T-cell (primary cell): ENCODE results near the gene GNAS-AS1. TPM values are rescaled to one million over a fixed set of nuclear protein-coding genes. Genes with fewer than 3 reads are reported as not detected.
A peak's percentile ranks its signal among the peaks of the same experiment; 100 is the strongest.
"Not testable (repeated sequence)": the region's sequence is repeated elsewhere in the genome, so short reads cannot be mapped to it uniquely, and the experiment has no call there.

Experiments
- ATAC-seq, 4 experiments: fragments of 200-7000 bp in 3 of 4; fragments of 150-1000 bp in 1 of 4; cut with Tn5 transposase; replicated peaks in 1 of 4; 1 replicate in 3 of 4; 2 replicates in 1 of 4; pipeline ENCODE4 v1.10.0; 2021; ENCODE audit warnings: moderate library complexity in 3 of 4, mild to moderate bottlenecking in 2 of 4, moderate number of reproducible peaks in 1 of 4
- CTCF ChIA-PET, 2 donors: fragments of 300-600 bp; sonication (Branson Sonifier 250); formaldehyde crosslinking; loops; one replicate each; lab custom pipeline; 2022; ENCODE audit warnings: antibody characterized with exemption in 2 of 2; lab: Charles Lee
- POLR2A ChIA-PET, 2 donors: fragments of 300-600 bp; sonication (Branson Sonifier 250); formaldehyde crosslinking; loops; one replicate each; lab custom pipeline; 2022; ENCODE audit warnings: antibody characterized with exemption in 2 of 2; lab: Charles Lee
- DNase-seq, 35 experiments: peaks; one replicate each; pipeline versions ENCODE4 v3.0.0 to v3.0.0-alpha.2; 2013 to 2023
- H3K27ac ChIP-seq: one replicate; pipeline ENCODE4 v1.5.1; 2013; ENCODE audit warnings: low read length
- H3K27me3 ChIP-seq, 2 experiments: replicated peaks in 1 of 2; 1 replicate in 1 of 2; 2 replicates in 1 of 2; pipeline versions ENCODE4 v1.6.1 to v1.7.0; 2013; ENCODE audit warnings: low read length in 1 of 2, mixed read lengths in 1 of 2; ENCODE audit not compliant: control insufficient read depth in 2 of 2, insufficient read depth in 2 of 2; ENCODE audit errors: extremely low read depth in 1 of 2
- H3K36me3 ChIP-seq, 2 donors: 1 replicate in 1 of 2; 2 replicates in 1 of 2; pipeline versions ENCODE4 v1.6.1 to v1.7.0; 2013; ENCODE audit warnings: low read length in 1 of 2; ENCODE audit not compliant: control insufficient read depth in 2 of 2, insufficient read depth in 1 of 2; ENCODE audit errors: extremely low read depth in 1 of 2
- H3K4me1 ChIP-seq, 2 experiments: 1 replicate in 1 of 2; 2 replicates in 1 of 2; pipeline versions ENCODE4 v1.6.1 to v1.7.0; 2013; ENCODE audit warnings: low read length in 2 of 2, mixed read lengths in 1 of 2; ENCODE audit not compliant: insufficient read depth in 2 of 2, control insufficient read depth in 1 of 2; ENCODE audit errors: extremely low read depth in 1 of 2
- H3K4me3 ChIP-seq, 2 donors: 1 replicate in 1 of 2; 2 replicates in 1 of 2; pipeline versions ENCODE4 v1.5.1 to v1.7.0; 2013; ENCODE audit warnings: mild to moderate bottlenecking in 2 of 2, low read length in 1 of 2, moderate library complexity in 1 of 2; ENCODE audit not compliant: control insufficient read depth in 1 of 2; ENCODE audit errors: extremely low read depth in 1 of 2
- H3K9me3 ChIP-seq: 2 replicates; pipeline ENCODE4 v1.7.0; 2013
- H3K27ac Mint-ChIP-seq, 2 donors: one replicate each; pipeline ENCODE4 v1.8.0; 2020 to 2021; ENCODE audit warnings: mild to moderate bottlenecking in 2 of 2, mixed read lengths in 2 of 2
- H3K27me3 Mint-ChIP-seq, 2 donors: one replicate each; pipeline ENCODE4 v1.8.0; 2021 to 2022; ENCODE audit warnings: mixed read lengths in 2 of 2
- H3K36me3 Mint-ChIP-seq: one replicate; pipeline ENCODE4 v1.8.0; 2021; ENCODE audit warnings: mixed read lengths
- H3K4me1 Mint-ChIP-seq, 3 donors: one replicate each; pipeline ENCODE4 v1.8.0; 2020 to 2022; ENCODE audit warnings: mixed read lengths in 3 of 3, mild to moderate bottlenecking in 1 of 3
- H3K4me3 Mint-ChIP-seq, 3 donors: one replicate each; pipeline ENCODE4 v1.8.0; 2020 to 2022; ENCODE audit warnings: mild to moderate bottlenecking in 3 of 3, mixed read lengths in 3 of 3, moderate library complexity in 3 of 3
- H3K9me3 Mint-ChIP-seq, 3 donors: one replicate each; pipeline ENCODE4 v1.8.0; 2020 to 2022; ENCODE audit warnings: mixed read lengths in 3 of 3
- WGBS: methylation state at CpG from one replicate; pipeline ENCODE4 v1.1.5; 2013; ENCODE audit warnings: missing lambda C conversion rate; ENCODE audit not compliant: insufficient coverage; 5-methylcytosine and 5-hydroxymethylcytosine counted together
- total RNA-seq, 35 experiments: library from RNA in 6 of 35; stranded (reverse) in 6 of 35; fragments of 120-200 nt in 1 of 35; gene quantifications; one replicate each; pipeline versions ENCODE4 v1.2.1 to v1.2.4 and lab custom pipeline; 2013 to 2026

GNAS-AS1 gene
- total RNA-seq, 5 donors from 2014 or later (not counting 1 experiment from before 2014, with no cell fraction given): 1.1 to 1.7 (median 1.5) TPM

DNA sequence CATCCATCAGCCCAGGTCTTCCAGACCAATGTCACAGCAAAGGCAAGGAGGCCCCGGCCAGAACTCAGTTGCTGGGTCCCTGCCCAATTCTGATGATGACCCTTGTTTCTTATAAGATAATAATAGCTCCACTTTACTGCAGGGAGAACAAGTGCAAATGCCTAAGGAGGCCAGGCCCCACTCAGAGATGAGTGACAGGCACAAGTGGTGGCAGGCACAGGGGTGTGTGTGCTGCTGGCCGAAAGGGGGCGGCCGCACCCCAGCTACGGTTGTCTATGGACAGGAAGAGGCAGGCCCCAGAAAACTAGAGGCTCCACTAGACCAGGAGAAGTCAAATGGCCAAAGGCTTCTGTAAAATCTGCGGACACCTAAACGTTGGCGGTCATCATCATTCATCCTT lies 28.6 kb downstream of the GNAS-AS1 start:
- CTCF ChIA-PET: no interaction called here
- Mint-ChIP-seq H3K27me3 (no peaks in the 10 kb centered on the region), H3K4me1 (peaks cover 0 to 6% (median 0%) of the 10 kb centered on the region in 3 donors), H3K27ac (no peak overlapping the region), H3K36me3 (peaks cover 3% of the 10 kb centered on the region), H3K9me3 (no peaks in the 10 kb centered on the region), H3K4me3 (no peak overlapping the region)
- POLR2A ChIA-PET: no interaction called here
- no peak for DNase-seq
- H3K27me3 ChIP-seq: peaks cover 0 to 17% of the 10 kb centered on the region in 2 experiments
- H3K36me3 ChIP-seq: peaks cover 0 to 2% of the 10 kb centered on the region in 2 donors
- no peak for ATAC-seq
- no CpG with 5 or more reads among the region's 8 CpGs for WGBS
- no peaks in the 10 kb centered on the region for H3K9me3 ChIP-seq
- no peak overlapping the region for H3K27ac ChIP-seq
- no peaks in the 10 kb centered on the region for H3K4me1 ChIP-seq
- H3K4me3 ChIP-seq: no peak overlapping the region

GRCh38 chr20:58820515-58820914 lies 30.2 kb downstream of the GNAS-AS1 start:
- H3K4me3 Mint-ChIP-seq, ATAC-seq, H3K9me3 ChIP-seq, H3K9me3 Mint-ChIP-seq, H3K36me3 ChIP-seq, DNase-seq, H3K27me3 Mint-ChIP-seq, H3K4me1 Mint-ChIP-seq, H3K27ac ChIP-seq, H3K4me3 ChIP-seq, POLR2A ChIA-PET, H3K27ac Mint-ChIP-seq, H3K4me1 ChIP-seq, CTCF ChIA-PET, H3K36me3 Mint-ChIP-seq: not testable (repeated sequence)
- no CpG with 5 or more reads among the region's 6 CpGs for WGBS
- H3K27me3 ChIP-seq: peaks cover 0 to 25% of the 10 kb centered on the region in 2 experiments

DNA sequence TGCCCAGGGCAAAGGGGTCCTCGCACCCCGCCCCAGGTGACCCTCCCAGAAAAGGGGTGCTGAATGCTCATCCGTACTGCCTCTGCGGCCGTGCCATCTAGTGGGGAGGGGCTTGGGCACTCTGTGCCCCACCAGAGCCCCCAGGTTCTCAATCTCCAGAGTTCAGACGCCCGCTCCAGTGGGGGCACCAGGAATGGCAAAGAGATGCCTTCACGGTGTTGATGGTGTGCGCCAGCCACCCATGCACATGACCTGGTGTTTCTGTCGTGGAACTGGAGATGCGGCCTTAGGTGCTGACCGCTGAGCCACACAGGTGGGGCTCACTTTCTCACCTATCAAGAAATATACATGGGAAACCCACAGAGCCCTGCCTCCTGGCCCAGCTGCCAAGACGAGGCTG lies 30.8 kb downstream of the GNAS-AS1 start:
- ATAC-seq (no peak), DNase-seq (no peak)
- Mint-ChIP-seq H3K9me3 (no peaks in the 10 kb centered on the region), H3K27me3 (no peaks in the 10 kb centered on the region), H3K4me1 (peaks cover 0 to 6% (median 0%) of the 10 kb centered on the region in 3 donors), H3K27ac (no peak overlapping the region), H3K4me3 (no peak overlapping the region), H3K36me3 (peaks cover 3% of the 10 kb centered on the region)
- ChIA-PET CTCF (no interaction called here), POLR2A (no interaction called here)
- Histone ChIP-seq H3K27me3 (peaks cover 0 to 29% of the 10 kb centered on the region in 2 experiments), H3K4me3 (no peak overlapping the region), H3K36me3 (no peaks in the 10 kb centered on the region), H3K4me1 (peaks cover 0 to 3% of the 10 kb centered on the region in 2 experiments), H3K9me3 (no peaks in the 10 kb centered on the region), H3K27ac (no peak overlapping the region)
- WGBS: 94% methylated on average over 12 of the region's 13 CpGs

GRCh38 chr20:58818586-58819285 lies 32.0 kb downstream of the GNAS-AS1 start:
- H3K27me3 ChIP-seq: peaks cover 0 to 30% of the 10 kb centered on the region in 2 experiments
- DNase-seq: no peak
- no peak overlapping the region for H3K27ac Mint-ChIP-seq

DNA sequence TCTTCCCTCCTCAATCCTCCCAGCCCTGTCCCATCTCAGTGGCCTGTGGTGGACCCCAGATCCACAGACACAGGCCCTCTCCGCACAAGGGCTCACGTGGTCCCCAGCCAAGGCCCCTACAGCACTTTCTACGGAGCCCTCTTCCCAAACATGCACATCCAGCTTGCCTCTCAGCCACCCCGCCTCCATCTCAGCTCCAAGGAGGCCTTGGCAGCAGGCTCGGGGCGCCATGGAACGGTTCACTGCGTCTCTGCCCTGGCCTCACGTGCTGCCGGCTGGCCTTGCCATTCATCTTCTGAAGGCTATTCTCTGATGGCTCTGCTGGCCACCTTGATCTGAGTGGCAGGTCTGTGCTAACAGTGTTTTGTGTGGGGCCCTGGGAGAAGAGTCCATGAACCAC lies 33.0 kb downstream of the GNAS-AS1 start:
- peaks cover 6 to 11% of the 10 kb centered on the region in 2 donors for H3K27me3 Mint-ChIP-seq
- peaks cover 0 to 6% (median 0%) of the 10 kb centered on the region in 3 donors for H3K4me1 Mint-ChIP-seq
- H3K27ac ChIP-seq: no peak overlapping the region
- no peak overlapping the region for H3K4me3 Mint-ChIP-seq
- DNase-seq (no peak), ATAC-seq (no peak)
- H3K36me3 Mint-ChIP-seq: peaks cover 3% of the 10 kb centered on the region
- H3K27ac Mint-ChIP-seq: no peak overlapping the region
- peaks cover 0 to 37% of the 10 kb centered on the region in 2 experiments for H3K27me3 ChIP-seq
- no peaks in the 10 kb centered on the region for H3K9me3 Mint-ChIP-seq
- H3K9me3 ChIP-seq: no peaks in the 10 kb centered on the region
- WGBS: 90% methylated on average over 10 of the region's 10 CpGs
- H3K4me3 ChIP-seq: no peak overlapping the region
- ChIA-PET CTCF (interaction anchor here in 1 of 2 donors (0.8 kb wide), 1 partner anchor 34 kb away, joined by 3 read pairs; no protein-coding TSS in a partner anchor), POLR2A (no interaction called here)
- peaks cover 0 to 3% of the 10 kb centered on the region in 2 experiments for H3K4me1 ChIP-seq
- no peaks in the 10 kb centered on the region for H3K36me3 ChIP-seq

More at GRCh38 chr20:58818586-58819285, 32.0 kb downstream of the GNAS-AS1 start:
- no peaks in the 10 kb centered on the region for H3K36me3 ChIP-seq
- ChIA-PET CTCF (interaction anchor here in 1 of 2 donors (0.8 kb wide), 1 partner anchor 35 kb away, joined by 3 read pairs; no protein-coding TSS in a partner anchor), POLR2A (no interaction called here)
- Mint-ChIP-seq H3K9me3 (no peaks in the 10 kb centered on the region), H3K4me3 (no peak overlapping the region), H3K4me1 (peaks cover 0 to 6% (median 0%) of the 10 kb centered on the region in 3 donors), H3K27me3 (peaks cover 0 to 4% of the 10 kb centered on the region in 2 donors), H3K36me3 (peaks cover 3% of the 10 kb centered on the region)
- peak; percentile 24 to 40 (median 34) for ATAC-seq
- 40% methylated on average over 4 of the region's 8 CpGs for WGBS
- H3K9me3 ChIP-seq: no peaks in the 10 kb centered on the region
- H3K27ac ChIP-seq: no peak overlapping the region
- peaks cover 0 to 3% of the 10 kb centered on the region in 2 experiments for H3K4me1 ChIP-seq
- no peak overlapping the region for H3K4me3 ChIP-seq

DNA sequence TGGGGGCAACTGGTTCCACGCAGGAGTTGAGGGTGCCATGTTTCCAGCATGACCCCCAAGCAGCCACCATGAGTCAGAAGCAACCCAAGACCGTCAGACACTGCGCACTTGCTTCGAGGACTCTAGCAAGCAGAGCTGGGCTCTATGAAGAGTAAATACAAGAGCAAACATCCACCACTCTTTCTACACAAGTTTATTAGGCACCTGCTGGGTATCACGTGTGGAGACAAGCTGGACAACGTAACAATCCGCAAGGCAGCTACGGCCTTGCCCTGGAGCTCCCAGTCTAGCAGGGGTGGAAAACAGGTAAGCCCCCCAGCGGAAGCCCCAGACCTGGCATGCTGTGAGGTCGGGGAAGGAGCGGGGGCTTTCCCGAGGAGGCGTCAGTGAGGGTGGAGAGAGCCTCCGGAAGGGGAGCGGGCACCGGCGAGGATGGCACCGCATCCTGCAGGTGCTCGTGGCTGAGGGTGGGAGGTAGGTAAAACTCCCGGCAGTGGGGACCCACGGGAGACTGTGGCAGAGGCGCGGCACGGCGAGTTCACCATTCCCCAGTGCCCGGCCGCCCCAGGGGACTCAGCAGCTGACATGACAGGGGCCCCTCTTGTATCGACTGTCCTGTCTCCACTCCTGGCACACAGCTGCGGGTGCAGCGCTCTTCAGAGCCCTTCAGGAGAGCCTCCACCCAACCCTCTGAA lies 33.6 kb downstream of the GNAS-AS1 start:
- CTCF ChIA-PET: no interaction called here
- Mint-ChIP-seq H3K27me3 (peaks cover 7 to 14% of the 10 kb centered on the region in 2 donors), H3K4me1 (peaks cover 0 to 6% (median 0%) of the 10 kb centered on the region in 3 donors), H3K9me3 (no peaks in the 10 kb centered on the region), H3K4me3 (no peak overlapping the region), H3K36me3 (peaks cover 3% of the 10 kb centered on the region), H3K27ac (no peak overlapping the region)
- Histone ChIP-seq H3K27ac (no peak overlapping the region), H3K4me3 (no peak overlapping the region), H3K4me1 (peaks cover 0 to 3% of the 10 kb centered on the region in 2 experiments), H3K9me3 (no peaks in the 10 kb centered on the region), H3K27me3 (peaks cover 0 to 42% of the 10 kb centered on the region in 2 experiments), H3K36me3 (no peaks in the 10 kb centered on the region)
- POLR2A ChIA-PET: no interaction called here
- ATAC-seq (no peak), DNase-seq (no peak)
- 92% methylated on average over 28 of the region's 30 CpGs for WGBS
